Measurements from ENCODE around the gene BRD3. TPM values are rescaled to one million over a fixed set of nuclear protein-coding genes. Genes with fewer than 3 reads are reported as not detected.

Gene BRD3
- total RNA-seq, result 6.6 and 7.3 TPM in 2 replicates

GRCh38 chr9:134067904-134068743 lies at the start of gene BRD3:
TSS of gene BRD3 (minus strand) at chr9:134068026. CDS start at chr9:134053477, 14,549 bp downstream.

GRCh38 chr9:134024828-134025605 lies 42.8 kb downstream of the BRD3 start, which contains the start of gene BRD3OS:
TSS of gene BRD3OS (plus strand) at chr9:134025481. CDS start at chr9:134026748, 1,267 bp downstream.

GRCh38 chr9:133991964-133992779 lies 75.7 kb downstream of the BRD3 start, which contains the start of gene VAV2:
TSS of gene VAV2 (minus strand) at chr9:133992324. CDS start at chr9:133992278, 46 bp downstream.

Other genes with a start within 250 kb of the BRD3 start
- 22.5 and 24.4 TPM in 2 replicates for gene VAV2, start 75.7 kb downstream of the BRD3 start, total RNA-seq
- gene BRD3OS, start 42.5 kb downstream of the BRD3 start, total RNA-seq, result 10.8 and 11.3 TPM in 2 replicates
- gene WDR5, start 68.1 kb upstream of the BRD3 start, total RNA-seq, result 24.1 and 37.4 TPM in 2 replicates
- gene RNU6ATAC, start 96.5 kb upstream of the BRD3 start, total RNA-seq, result not detected in 2 replicates